NCI-H2081 treated with DMSO at 0.1 percent for 48 hours (cell line): ENCODE measurements around the gene NRXN3.

Experiments used
- DNase-seq: peaks from one replicate; lab custom pipeline; 2025; lab: John Stamatoyannopoulos, UW

The NRXN3 gene

GRCh38 chr14:78581229-78581628 lies 411.1 kb downstream of the NRXN3 start:
- DNase-seq: no peak

DNA sequence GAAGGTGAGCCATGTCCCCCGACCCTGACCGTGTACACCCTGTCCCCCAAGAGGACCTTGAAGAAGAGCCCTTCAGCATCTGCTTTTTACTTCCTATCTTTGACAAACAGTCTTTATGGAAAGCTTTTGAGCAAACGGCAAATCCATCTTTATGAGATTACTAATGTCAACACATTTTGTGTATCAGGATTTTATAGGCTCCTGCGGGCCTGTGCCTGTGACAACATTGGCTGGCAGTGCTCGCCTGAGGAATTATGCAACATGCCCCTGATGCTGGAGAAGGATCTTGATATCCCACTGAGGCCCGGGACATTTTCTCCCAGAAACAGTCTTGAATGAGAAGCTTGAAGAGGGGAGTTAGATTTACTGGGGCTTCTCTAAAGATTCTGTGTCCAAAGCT lies 416.5 kb downstream of the NRXN3 start:
- no peak for DNase-seq

- no peak for DNase-seq
Measured at GRCh38 chr14:78588906-78589305, 418.7 kb downstream of the NRXN3 start.

GRCh38 chr14:78592616-78593219 lies 422.5 kb downstream of the NRXN3 start:
- DNase-seq: no peak

DNA sequence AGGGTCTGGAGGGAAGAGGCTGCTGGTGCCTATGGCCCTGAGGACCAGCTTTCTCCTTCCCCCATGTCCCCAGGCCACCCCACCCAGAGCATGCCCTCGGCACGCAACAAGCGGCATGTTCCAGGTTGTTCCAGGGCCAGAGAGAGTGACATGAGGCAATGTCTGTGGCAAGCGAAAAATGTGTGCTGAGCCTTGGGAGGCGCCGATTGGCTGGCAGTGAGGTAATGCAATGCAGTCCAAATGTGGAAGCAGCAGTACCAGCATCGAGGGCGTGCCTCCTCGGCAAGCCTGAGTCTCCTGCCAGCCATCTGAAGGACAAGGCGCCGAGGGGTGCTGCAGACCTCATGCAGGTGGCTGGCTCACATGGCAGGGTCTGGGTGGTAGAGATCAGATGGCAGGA lies 423.8 kb downstream of the NRXN3 start:
- DNase-seq: no peak

GRCh38 chr14:78595797-78596196 lies 425.6 kb downstream of the NRXN3 start:
- no peak for DNase-seq

- DNase-seq: no peak
Measured at GRCh38 chr14:78598046-78598920, 428.1 kb downstream of the NRXN3 start.

DNA sequence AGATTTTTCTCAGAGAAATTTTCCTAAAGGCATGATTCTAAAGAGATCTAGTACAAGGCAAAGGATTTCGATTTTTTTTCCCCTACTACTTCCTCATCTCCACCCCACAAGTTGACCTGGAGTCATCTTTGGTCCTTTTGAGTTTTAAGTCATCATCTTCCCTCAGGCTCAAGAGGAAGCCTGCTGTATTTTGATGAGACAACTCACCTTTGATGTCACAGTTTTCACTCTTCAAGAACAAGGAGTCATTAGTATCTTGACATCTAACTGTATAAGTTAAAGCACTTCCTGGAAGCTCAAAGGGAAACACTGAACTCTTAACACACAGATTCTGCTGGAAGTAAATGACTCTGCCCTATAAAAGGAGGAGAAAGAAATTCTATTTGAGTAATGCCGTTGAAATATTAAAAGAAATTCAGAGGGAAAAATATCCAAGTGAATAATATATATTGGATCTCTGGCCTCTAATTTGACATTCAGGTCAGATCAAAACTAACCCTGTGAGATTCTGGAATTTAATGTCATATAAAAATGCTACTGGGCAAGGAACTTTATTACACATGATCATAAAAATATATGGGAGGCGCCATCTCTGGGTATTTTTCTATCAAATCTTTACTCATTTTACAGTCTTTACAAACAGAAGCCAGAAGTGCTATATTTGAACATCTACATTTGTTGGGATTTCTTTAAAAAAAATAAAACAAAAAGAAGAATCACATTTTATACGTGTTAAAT lies 435.0 kb downstream of the NRXN3 start:
- no peak for DNase-seq

DNA sequence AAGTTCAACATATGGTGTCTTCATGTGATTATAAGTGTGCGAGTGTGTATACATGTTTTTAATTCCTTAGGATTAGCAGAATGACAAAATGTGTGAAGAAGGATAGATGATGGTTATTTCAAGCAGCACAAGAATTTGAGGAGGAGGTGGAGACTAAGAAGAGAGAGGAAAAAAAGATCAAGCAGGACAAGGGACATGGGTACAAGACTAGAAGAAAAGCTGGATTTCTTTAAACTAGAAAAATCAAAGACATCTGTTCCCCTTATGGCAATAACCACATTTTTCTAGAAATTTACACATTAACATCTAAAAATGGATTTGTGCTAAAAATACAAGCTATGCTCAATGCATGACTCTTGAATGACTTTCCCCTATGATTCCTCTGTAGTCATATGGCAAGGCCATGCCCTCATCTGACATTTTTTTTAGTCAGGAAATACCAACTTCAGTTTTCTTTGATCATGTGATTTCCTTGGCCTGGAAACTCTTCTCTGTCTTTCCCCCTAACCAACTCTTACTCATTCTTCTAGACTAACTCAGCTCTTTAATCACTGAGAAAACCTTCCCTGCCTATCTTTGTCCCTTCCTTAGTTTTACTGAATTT lies 435.8 kb downstream of the NRXN3 start:
- no peak for DNase-seq

DNA sequence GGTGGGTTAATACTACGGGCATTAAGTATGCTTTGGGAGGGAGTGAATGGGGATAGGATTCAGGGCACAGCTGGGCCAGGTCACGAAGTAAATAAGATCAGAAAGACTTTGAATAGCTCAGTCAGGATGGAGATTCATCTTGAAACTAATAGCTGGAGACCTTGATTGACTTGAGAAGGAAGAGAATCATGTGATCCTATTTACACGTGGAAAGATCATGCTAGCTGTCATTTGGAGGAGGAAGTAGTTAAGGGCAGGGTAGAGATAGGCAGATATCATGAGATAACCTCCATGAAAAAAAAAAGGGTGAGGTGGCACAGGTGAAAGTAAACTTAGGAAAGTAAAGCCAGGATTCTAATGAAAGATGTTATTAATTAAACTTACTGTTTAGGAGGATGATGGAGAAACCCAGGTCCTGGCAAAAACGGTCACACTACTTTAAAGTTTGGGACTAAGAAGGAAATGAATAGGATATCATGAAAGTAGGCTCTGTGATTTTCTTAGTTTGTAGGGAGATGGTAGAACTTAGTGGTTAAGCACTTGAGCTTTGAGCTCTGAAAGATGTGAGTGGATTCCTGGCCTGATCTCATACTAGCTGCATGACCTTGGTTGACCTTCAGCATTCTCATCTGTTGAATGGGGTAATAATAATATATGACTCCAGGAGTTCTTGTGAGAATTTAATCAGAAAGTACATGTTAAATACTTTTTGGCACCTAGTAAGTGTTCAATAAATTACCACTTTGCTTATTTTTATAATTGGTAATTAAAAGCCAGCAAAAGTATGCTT lies 439.0 kb downstream of the NRXN3 start:
- DNase-seq: no peak

DNA sequence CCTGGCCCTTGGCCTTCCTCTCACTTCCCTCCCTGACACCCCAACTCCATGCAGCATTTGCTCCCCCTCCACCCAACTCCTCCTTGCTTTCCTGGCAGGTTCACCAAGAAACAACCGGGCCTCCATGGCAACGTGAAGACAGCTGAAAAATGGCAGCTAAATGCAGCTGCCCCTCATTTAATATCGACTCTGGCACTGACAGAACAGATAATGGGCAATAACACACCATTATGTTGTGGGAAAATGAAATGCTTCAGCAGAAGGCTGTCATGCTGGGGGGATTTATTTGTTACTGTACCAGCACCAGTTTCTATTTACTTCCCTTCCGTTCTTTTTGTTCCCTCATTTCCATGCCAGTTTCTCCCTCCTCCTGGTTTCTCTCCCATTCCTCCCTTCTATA lies 440.8 kb downstream of the NRXN3 start:
- DNase-seq: peak; percentile 67

DNA sequence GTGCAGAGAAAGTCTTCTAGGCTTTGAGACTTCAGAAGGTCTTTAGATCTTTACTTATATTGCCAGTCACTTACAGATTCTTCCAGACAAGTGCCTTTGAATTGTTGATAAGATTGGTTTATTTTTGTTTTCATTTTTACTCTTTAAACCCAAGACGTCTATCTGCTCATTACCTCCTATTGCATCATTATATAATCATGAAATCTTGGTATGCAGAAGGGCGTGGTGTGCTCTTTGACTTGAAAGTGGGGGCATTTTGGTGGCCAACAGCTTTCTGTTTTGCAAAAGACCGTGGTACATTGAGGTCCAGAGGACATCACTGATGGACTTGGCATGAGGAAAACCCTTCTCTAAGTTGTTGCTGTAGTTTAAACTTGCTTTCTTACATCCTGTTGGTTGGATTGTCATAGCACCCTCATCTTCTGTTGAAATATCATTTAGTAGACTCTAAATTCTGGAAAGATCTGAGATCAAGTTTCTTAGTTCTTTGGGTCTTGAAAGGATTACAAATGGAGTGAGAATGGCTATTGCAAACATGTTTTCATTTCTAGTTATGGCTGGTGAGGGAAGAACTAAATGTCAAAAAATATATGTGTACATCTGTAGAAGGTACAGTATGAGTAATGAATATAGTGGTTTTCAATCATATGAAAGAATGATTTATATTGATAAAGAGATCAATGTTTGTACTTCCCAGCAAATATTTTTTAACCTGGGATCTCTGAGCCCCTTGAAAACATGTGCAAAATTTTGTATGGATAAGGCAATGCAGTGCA lies 441.8 kb downstream of the NRXN3 start:
- DNase-seq: no peak

DNA sequence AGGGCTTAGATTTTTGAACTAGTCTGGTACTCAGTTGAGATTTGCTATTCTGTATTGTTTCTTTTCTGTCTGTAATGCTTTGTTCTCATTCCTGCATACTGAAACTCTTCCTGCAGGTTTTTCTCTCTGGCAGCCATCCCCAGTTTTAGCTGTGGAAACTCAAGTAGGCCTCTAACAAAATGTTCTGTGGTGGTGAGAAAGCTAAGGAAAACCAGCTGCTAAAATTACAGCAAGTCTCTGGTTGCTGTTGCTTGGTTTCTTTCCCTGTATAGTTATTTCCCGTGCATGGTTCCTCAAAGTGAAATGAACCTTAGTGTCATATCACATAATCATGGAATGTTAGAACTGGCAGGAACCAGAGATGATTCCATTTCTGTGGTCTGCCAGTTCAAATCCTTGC lies 442.5 kb downstream of the NRXN3 start:
- no peak for DNase-seq

GRCh38 chr14:78614593-78614992 lies 444.4 kb downstream of the NRXN3 start:
- no peak for DNase-seq

- DNase-seq: no peak
Measured at GRCh38 chr14:78617735-78618134, 447.6 kb downstream of the NRXN3 start.

- DNase-seq: no peak
Measured at GRCh38 chr14:78618368-78618767, 448.2 kb downstream of the NRXN3 start.

GRCh38 chr14:78627114-78627513 lies 456.9 kb downstream of the NRXN3 start:
- DNase-seq: no peak

DNA sequence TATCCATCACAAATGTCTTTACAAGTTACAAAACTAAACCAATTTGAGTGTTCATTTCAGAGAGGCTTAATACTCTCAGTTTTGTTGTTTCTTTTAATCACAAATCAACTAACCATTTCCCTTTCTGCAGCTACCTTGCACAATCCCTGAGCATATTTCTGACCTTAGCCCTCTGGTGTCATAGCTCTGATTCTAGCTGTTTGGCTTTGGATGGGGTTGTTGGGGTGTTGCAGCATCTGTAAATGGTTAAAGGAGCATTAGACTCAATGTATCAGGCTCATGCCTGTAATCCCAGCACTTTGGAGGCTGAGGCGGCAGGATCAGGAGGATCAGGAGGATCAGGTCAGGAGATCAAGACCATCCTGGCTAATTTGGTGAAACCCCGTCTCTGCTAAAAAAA lies 461.4 kb downstream of the NRXN3 start:
- no peak for DNase-seq

DNA sequence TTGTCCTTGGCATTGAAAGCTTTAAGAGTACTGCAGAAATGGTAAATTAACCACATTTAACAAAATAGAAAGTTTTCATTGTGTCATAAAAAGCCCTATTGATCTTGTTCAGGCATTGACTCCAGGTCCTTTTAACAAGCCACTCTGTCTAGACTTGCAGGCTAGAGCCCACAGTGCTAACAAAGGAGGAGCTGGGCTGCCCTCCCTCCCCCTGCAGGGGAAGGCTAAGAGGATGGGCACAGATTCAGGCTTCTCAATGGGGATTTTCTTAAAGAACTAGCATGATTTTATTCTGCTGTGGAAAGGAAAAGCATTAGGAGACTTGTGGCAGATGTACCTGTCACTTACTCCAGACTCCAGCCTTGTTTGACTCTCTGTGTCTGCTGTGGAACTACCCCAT lies 463.6 kb downstream of the NRXN3 start:
- DNase-seq: no peak

DNA sequence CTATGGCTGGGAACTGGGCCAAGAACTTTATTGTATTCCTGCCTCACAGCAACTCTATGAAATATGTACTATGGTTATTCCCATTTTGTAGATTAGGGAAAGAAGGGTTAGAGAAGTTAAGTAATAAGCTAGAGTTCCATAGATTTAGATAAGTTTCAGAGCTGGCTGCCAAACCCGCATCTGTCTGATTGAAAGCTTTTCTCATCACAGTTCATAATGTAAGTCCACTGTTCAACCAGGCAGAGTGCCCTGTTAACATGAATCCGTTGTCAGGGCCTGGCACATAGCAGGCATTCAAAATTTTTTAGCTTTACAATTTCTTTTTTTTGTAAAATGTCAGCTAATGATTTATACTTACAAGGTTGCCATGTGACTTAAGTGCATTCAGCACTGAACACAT lies 467.3 kb downstream of the NRXN3 start:
- no peak for DNase-seq

- DNase-seq: no peak
Measured at GRCh38 chr14:78637908-78638475, 467.8 kb downstream of the NRXN3 start.
